Measurements from ENCODE around the gene RAD51B. TPM values are rescaled to one million over a fixed set of nuclear protein-coding genes. Genes with fewer than 3 reads are reported as not detected.

RAD51B gene
- total and polyA plus RNA-seq, 2 of the 13 experiments (the other 11 are each of a cell fraction or from before 2014, with no cell fraction given): 7.0 to 9.5 TPM

DNA sequence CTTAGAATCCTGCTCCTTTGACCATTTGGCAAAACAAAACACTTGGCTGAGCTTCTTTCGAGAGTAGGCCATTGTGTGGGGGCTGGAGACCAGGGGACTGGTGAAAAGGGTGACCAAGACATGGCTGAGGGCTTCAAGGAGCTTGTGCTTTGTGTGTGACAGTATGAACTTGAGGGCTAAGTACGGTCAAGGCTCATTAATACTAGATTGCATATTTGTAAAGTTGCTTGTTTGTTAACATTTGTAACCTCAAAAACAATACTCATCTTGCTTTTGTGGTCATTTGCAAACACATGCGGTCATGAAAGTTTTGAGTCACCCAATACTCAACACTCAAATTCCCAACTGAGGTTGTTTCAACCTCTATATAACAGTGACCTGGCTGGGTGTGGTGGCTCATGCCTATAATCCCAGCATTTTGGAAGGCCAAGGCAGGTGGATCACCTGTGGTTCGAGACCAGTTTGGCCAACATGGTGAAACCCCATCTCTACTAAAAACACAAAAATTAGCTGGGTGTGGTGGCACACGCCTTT lies 45.7 kb upstream of the RAD51B start:
- no peak overlapping the region for H3K9ac ChIP-seq (ENCODE audit: insufficient read depth, low read depth, low read length)
- ChIA-PET POLR2A (no interaction called here), CTCF (ENCODE audit: low intra/inter-chr PET ratio, low total read pairs) (no interaction called here)
- H3K36me3 ChIP-seq (replicated peaks in 1 of 2; ENCODE audit: control insufficient read depth in 1 of 2, insufficient read depth in 2 of 2, low read length in 2 of 2): peaks cover 25 to 86% of the 10 kb centered on the region in 2 experiments
- intact Hi-C loops (cut with micrococcal nuclease; ENCODE audit: unreplicated experiment) (no loop called here), in situ Hi-C loops (cut with HindIII; ENCODE audit: extremely low pct_ligation_motif_present, low pct_unique_long_range_greater_than_20kb) (no loop called here)
- H3K9me3 ChIP-seq (ENCODE audit: low read length): no peaks in the 10 kb centered on the region
- no peaks in the 10 kb centered on the region for H3K79me2 ChIP-seq (ENCODE audit: insufficient read depth, low read length)
- H3K27me3 ChIP-seq (ENCODE audit: control insufficient read depth in 1 of 2, insufficient read depth in 2 of 2, low read length in 2 of 2): no peaks in the 10 kb centered on the region
- H3K4me2 ChIP-seq (ENCODE audit: low read depth, low read length): no peak overlapping the region
- no peak overlapping the region for H2AFZ ChIP-seq (ENCODE audit: low read length)
- H3K4me3 ChIP-seq (replicated peaks in 1 of 3; ENCODE audit: insufficient read depth in 1 of 3, low read depth in 2 of 3, low read length in 3 of 3): no peak overlapping the region
- ATAC-seq: no peak
- H3K27ac ChIP-seq (ENCODE audit: extremely low read length, insufficient read depth, low read length): no peak overlapping the region
- H4K20me1 ChIP-seq (ENCODE audit: insufficient read depth, low read length): no peaks in the 10 kb centered on the region
- no peak for FAIRE-seq
- WGBS (ENCODE audit: low lambda C conversion rate): 97% methylated on average over 5 of the region's 5 CpGs
- no peaks in the 10 kb centered on the region for H3K4me1 ChIP-seq (ENCODE audit: insufficient read depth, low read length)
- DNase-seq (ENCODE audit: low spot score): no peak
- TSS peak; percentile 19 for BruUV-seq (replicated peaks)
- TF ChIP-seq GFI1 (CRISPR knock-in tag; IDR thresholded peaks at IDR 0.05; ENCODE audit: borderline replicate concordance) (no peak), ZFP62 (CRISPR knock-in tag; IDR thresholded peaks at IDR 0.05) (no peak), SNAPC2 (CRISPR knock-in tag; IDR thresholded peaks at IDR 0.05) (no peak), MLLT10 (CRISPR knock-in tag; IDR thresholded peaks at IDR 0.05) (no peak), HOXA5 (CRISPR knock-in tag; IDR thresholded peaks at IDR 0.05) (no peak), ZMAT3 (CRISPR knock-in tag; conservative IDR thresholded peaks at IDR 0.05) (no peak), TMF1 (CRISPR knock-in tag; IDR thresholded peaks at IDR 0.05; ENCODE audit: low read depth) (no peak), NONO (IDR thresholded peaks at IDR 0.05) (no peak), NONO (CRISPR knock-in tag; conservative IDR thresholded peaks at IDR 0.05) (no peak), MAFG (CRISPR knock-in tag; IDR thresholded peaks at IDR 0.05) (no peak), HNRNPLL (IDR thresholded peaks at IDR 0.05; ENCODE audit: low read depth, low read length, poor library complexity, severe bottlenecking) (no peak), SMAD9 (CRISPR knock-in tag; IDR thresholded peaks at IDR 0.05) (no peak), HNRNPH1 (optimal IDR thresholded peaks at IDR 0.05; ENCODE audit: low read depth, low read length) (no peak)
- TF ChIP-seq, protein P1, sequence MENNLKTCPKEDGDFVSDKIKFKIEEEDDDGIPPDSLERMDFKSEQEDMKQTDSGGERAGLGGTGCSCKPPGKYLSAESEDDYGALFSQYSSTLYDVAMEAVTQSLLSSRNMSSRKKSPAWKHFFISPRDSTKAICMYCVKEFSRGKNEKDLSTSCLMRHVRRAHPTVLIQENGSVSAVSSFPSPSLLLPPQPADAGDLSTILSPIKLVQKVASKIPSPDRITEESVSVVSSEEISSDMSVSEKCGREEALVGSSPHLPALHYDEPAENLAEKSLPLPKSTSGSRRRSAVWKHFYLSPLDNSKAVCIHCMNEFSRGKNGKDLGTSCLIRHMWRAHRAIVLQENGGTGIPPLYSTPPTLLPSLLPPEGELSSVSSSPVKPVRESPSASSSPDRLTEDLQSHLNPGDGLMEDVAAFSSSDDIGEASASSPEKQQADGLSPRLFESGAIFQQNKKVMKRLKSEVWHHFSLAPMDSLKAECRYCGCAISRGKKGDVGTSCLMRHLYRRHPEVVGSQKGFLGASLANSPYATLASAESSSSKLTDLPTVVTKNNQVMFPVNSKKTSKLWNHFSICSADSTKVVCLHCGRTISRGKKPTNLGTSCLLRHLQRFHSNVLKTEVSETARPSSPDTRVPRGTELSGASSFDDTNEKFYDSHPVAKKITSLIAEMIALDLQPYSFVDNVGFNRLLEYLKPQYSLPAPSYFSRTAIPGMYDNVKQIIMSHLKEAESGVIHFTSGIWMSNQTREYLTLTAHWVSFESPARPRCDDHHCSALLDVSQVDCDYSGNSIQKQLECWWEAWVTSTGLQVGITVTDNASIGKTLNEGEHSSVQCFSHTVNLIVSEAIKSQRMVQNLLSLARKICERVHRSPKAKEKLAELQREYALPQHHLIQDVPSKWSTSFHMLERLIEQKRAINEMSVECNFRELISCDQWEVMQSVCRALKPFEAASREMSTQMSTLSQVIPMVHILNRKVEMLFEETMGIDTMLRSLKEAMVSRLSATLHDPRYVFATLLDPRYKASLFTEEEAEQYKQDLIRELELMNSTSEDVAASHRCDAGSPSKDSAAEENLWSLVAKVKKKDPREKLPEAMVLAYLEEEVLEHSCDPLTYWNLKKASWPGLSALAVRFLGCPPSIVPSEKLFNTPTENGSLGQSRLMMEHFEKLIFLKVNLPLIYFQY (CRISPR knock-in tag; IDR thresholded peaks at IDR 0.05; ENCODE audit: borderline replicate concordance): no peak
- TF ChIP-seq, protein P2, sequence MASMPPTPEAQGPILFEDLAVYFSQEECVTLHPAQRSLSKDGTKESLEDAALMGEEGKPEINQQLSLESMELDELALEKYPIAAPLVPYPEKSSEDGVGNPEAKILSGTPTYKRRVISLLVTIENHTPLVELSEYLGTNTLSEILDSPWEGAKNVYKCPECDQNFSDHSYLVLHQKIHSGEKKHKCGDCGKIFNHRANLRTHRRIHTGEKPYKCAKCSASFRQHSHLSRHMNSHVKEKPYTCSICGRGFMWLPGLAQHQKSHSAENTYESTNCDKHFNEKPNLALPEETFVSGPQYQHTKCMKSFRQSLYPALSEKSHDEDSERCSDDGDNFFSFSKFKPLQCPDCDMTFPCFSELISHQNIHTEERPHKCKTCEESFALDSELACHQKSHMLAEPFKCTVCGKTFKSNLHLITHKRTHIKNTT (CRISPR knock-in tag; IDR thresholded peaks at IDR 0.05): no peak
- TF ChIP-seq, protein P3, sequence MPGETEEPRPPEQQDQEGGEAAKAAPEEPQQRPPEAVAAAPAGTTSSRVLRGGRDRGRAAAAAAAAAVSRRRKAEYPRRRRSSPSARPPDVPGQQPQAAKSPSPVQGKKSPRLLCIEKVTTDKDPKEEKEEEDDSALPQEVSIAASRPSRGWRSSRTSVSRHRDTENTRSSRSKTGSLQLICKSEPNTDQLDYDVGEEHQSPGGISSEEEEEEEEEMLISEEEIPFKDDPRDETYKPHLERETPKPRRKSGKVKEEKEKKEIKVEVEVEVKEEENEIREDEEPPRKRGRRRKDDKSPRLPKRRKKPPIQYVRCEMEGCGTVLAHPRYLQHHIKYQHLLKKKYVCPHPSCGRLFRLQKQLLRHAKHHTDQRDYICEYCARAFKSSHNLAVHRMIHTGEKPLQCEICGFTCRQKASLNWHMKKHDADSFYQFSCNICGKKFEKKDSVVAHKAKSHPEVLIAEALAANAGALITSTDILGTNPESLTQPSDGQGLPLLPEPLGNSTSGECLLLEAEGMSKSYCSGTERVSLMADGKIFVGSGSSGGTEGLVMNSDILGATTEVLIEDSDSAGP (CRISPR knock-in tag; IDR thresholded peaks at IDR 0.05; ENCODE audit: borderline replicate concordance): no peak

Measured in HepG2 (cell line).